Measurements from ENCODE around the gene PGD.

- TF ChIP-seq POLR2A (IDR thresholded peaks at IDR 0.05) (no peak), POLR2AphosphoS5 (IDR thresholded peaks at IDR 0.05) (no peak)
- TF ChIP-seq, protein P1, sequence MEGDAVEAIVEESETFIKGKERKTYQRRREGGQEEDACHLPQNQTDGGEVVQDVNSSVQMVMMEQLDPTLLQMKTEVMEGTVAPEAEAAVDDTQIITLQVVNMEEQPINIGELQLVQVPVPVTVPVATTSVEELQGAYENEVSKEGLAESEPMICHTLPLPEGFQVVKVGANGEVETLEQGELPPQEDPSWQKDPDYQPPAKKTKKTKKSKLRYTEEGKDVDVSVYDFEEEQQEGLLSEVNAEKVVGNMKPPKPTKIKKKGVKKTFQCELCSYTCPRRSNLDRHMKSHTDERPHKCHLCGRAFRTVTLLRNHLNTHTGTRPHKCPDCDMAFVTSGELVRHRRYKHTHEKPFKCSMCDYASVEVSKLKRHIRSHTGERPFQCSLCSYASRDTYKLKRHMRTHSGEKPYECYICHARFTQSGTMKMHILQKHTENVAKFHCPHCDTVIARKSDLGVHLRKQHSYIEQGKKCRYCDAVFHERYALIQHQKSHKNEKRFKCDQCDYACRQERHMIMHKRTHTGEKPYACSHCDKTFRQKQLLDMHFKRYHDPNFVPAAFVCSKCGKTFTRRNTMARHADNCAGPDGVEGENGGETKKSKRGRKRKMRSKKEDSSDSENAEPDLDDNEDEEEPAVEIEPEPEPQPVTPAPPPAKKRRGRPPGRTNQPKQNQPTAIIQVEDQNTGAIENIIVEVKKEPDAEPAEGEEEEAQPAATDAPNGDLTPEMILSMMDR (IDR thresholded peaks at IDR 0.05 in 8 of 11, conservative IDR thresholded peaks at IDR 0.05 in 3 of 11): no peak
Observed at GRCh38 chr1:10440794-10441193, 41.9 kb downstream of the PGD start.
